ENCODE results near the gene HOXC13.

HOXC13 gene

DNA sequence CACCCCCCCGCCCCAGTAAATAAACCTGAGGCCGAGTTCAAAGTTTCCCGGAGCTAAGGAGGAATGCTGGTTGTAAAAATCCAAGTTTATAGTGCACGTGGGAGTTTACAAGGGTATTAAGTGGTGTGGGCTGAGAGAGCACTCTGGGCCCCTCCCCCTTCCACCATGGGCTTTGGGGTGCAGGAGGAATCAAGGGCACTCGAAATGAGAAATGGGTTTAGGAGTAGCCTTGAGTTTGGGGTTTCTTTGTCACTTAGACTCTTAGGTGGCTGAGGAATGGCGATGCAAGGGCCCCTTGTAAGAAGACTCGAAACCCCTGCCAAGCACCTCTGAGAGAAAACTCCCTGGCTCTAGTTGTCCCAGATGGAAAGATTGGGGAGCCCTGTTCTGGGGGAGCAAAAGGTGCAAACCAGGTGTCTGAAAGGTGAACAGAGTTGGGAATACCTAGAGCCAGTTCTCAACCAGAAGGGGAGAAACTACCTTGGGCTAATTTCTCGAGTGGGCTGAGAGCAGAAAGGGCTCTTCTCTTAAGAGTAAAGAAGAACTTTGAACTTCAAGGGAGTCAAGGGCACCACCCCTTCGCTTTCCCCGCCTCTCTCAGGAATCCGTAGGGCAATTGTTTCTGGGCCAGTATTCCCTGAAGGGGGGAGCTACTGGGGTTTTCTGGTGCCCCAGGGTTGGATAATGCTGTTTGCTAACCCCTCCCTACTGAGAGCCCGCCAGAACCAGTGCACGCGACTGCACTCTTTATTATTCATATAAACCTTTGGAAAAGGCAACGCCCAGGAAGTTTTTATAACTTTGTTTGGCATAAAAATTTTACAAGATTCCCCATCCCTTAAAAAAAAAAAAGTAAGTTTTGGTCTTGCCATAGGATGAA, 40.1 kb downstream of the HOXC13 start:
- Histone ChIP-seq H3K9ac (ENCODE audit: low read depth, low read length) (no peak overlapping the region), H2AFZ (ENCODE audit: low read depth, low read length) (no peak overlapping the region), H3K27me3 (ENCODE audit: insufficient read depth, low read length, poor library complexity) (peaks cover 62% of the 10 kb centered on the region), H3K79me2 (ENCODE audit: insufficient read depth, low read length) (no peaks in the 10 kb centered on the region), H3K4me1 (ENCODE audit: insufficient read depth, low read length) (peaks cover 5% of the 10 kb centered on the region), H4K20me1 (ENCODE audit: insufficient read depth, low read length) (no peaks in the 10 kb centered on the region), H3K4me2 (ENCODE audit: insufficient read depth, low read length) (no peak overlapping the region), H3K9me3 (ENCODE audit: insufficient read depth, low read length, severe bottlenecking) (no peaks in the 10 kb centered on the region), H3K36me3 (ENCODE audit: insufficient read depth, low read length) (no peaks in the 10 kb centered on the region), H3K27ac (ENCODE audit: low read length) (no peak overlapping the region), H3K4me3 (ENCODE audit: low read depth in 1 of 2, low read length in 2 of 2) (no peak overlapping the region)
- ATAC-seq (ENCODE audit: insufficient read depth, low read depth) (no peak), DNase-seq (no peak)
- TF ChIP-seq, protein P1, sequence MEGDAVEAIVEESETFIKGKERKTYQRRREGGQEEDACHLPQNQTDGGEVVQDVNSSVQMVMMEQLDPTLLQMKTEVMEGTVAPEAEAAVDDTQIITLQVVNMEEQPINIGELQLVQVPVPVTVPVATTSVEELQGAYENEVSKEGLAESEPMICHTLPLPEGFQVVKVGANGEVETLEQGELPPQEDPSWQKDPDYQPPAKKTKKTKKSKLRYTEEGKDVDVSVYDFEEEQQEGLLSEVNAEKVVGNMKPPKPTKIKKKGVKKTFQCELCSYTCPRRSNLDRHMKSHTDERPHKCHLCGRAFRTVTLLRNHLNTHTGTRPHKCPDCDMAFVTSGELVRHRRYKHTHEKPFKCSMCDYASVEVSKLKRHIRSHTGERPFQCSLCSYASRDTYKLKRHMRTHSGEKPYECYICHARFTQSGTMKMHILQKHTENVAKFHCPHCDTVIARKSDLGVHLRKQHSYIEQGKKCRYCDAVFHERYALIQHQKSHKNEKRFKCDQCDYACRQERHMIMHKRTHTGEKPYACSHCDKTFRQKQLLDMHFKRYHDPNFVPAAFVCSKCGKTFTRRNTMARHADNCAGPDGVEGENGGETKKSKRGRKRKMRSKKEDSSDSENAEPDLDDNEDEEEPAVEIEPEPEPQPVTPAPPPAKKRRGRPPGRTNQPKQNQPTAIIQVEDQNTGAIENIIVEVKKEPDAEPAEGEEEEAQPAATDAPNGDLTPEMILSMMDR (IDR thresholded peaks at IDR 0.05; ENCODE audit: borderline replicate concordance, extremely low read depth, low read length, poor library complexity, severe bottlenecking): no peak
- TF ChIP-seq EZH2 (IDR thresholded peaks at IDR 0.05; ENCODE audit: borderline replicate concordance, low read depth, low read length, severe bottlenecking): no peak

DNA sequence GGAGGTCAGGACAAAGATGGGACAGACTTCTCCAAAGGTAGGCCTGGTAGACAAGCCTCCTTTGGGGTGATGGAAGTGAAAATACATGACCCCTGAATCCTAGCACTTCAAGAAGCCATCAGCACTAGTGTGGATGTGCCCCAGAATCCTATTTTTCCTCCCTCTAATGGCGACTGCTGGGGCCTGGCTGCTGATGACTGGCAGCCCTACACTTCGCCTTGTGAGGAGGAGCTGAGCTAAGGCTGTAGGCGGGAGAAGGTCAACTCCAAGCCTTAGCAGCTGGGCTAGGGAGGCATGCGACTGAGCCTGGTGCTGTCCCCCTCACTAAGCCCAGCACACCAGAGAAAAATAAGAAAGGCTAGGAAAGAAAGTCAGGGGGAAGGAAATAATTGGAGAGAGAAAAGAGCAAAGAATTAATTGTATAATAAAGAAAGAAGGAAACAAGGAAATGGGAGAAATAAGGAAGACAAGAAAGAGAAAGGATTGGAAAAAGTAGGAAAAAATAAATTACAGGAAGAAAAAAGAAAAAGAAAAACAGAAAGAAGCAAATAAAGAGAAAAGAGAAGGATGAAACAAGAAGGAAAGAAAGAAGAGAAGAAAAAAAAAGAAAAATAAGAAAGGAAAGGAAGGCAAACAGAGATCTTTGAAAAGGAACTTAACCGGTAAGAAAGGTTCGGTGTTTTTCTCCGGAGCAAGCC, 41.6 kb downstream of the HOXC13 start:
- no peak overlapping the region for H3K9ac ChIP-seq (ENCODE audit: low read depth, low read length)
- no peak overlapping the region for H3K4me2 ChIP-seq (ENCODE audit: insufficient read depth, low read length)
- H3K27ac ChIP-seq (ENCODE audit: low read length): no peak overlapping the region
- H2AFZ ChIP-seq (ENCODE audit: low read depth, low read length): no peak overlapping the region
- no peaks in the 10 kb centered on the region for H3K79me2 ChIP-seq (ENCODE audit: insufficient read depth, low read length)
- no peaks in the 10 kb centered on the region for H3K9me3 ChIP-seq (ENCODE audit: insufficient read depth, low read length, severe bottlenecking)
- DNase-seq (no peak), ATAC-seq (ENCODE audit: insufficient read depth, low read depth) (no peak)
- TF ChIP-seq EZH2 (IDR thresholded peaks at IDR 0.05; ENCODE audit: borderline replicate concordance, low read depth, low read length, severe bottlenecking): no peak
- TF ChIP-seq, protein P1 (IDR thresholded peaks at IDR 0.05; ENCODE audit: borderline replicate concordance, extremely low read depth, low read length, poor library complexity, severe bottlenecking): no peak
- peaks cover 66% of the 10 kb centered on the region for H3K27me3 ChIP-seq (ENCODE audit: insufficient read depth, low read length, poor library complexity)
- H4K20me1 ChIP-seq (ENCODE audit: insufficient read depth, low read length): no peaks in the 10 kb centered on the region
- H3K36me3 ChIP-seq (ENCODE audit: insufficient read depth, low read length): no peaks in the 10 kb centered on the region
- no peak overlapping the region for H3K4me3 ChIP-seq (ENCODE audit: low read depth in 1 of 2, low read length in 2 of 2)
- H3K4me1 ChIP-seq (ENCODE audit: insufficient read depth, low read length): peaks cover 5% of the 10 kb centered on the region

DNA sequence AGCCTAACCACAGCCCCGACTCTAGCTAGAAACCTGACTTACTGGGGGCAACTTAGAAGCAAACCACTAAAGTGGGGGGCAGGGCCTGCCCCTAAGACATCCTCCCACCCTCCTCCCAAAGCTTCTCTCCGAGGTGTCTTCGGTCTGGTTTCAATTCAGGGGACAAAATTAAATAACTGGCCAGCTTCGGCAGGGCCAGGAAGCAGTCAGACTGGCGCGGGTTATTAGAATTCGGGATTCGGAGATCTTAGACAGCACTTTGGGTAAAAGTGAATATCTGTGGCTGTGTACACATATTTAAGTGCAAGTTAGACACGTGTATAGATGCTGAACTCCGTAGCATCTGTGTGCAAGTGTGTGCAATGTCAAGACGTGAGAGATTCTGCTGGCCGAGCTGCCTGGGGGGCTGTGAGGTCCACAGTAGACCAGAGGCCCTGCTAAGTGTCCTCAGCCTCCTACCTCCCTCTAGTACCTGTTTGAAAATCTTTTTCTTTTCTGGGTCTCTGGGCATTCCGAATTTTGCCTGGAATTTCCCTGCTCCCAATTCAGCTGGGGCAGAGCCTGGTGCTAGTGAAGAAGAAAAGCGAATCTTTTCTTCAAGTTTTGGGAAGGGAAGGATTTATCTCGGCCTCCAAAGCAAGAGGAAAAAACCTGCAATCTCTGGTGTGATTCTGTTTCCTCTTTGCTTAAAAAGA, 42.3 kb downstream of the HOXC13 start:
- DNase-seq (peak; percentile 38), ATAC-seq (ENCODE audit: insufficient read depth, low read depth) (peak; percentile 71)
- H3K9me3 ChIP-seq (ENCODE audit: insufficient read depth, low read length, severe bottlenecking): no peaks in the 10 kb centered on the region
- H3K27ac ChIP-seq (ENCODE audit: low read length): no peak overlapping the region
- H3K9ac ChIP-seq (ENCODE audit: low read depth, low read length): no peak overlapping the region
- TF ChIP-seq, protein P1 (IDR thresholded peaks at IDR 0.05; ENCODE audit: borderline replicate concordance, extremely low read depth, low read length, poor library complexity, severe bottlenecking): no peak
- no peak for TF ChIP-seq EZH2 (IDR thresholded peaks at IDR 0.05; ENCODE audit: borderline replicate concordance, low read depth, low read length, severe bottlenecking)
- peaks cover 5% of the 10 kb centered on the region for H3K4me1 ChIP-seq (ENCODE audit: insufficient read depth, low read length)
- H2AFZ ChIP-seq (ENCODE audit: low read depth, low read length): no peak overlapping the region
- no peak overlapping the region for H3K4me3 ChIP-seq (ENCODE audit: low read depth in 1 of 2, low read length in 2 of 2)
- H3K27me3 ChIP-seq (ENCODE audit: insufficient read depth, low read length, poor library complexity): peaks cover 66% of the 10 kb centered on the region
- H3K79me2 ChIP-seq (ENCODE audit: insufficient read depth, low read length): no peaks in the 10 kb centered on the region
- no peaks in the 10 kb centered on the region for H3K36me3 ChIP-seq (ENCODE audit: insufficient read depth, low read length)
- no peak overlapping the region for H3K4me2 ChIP-seq (ENCODE audit: insufficient read depth, low read length)
- no peaks in the 10 kb centered on the region for H4K20me1 ChIP-seq (ENCODE audit: insufficient read depth, low read length)
